GM12878 (cell line): ENCODE results near the gene SLC12A7. TPM values are rescaled to one million over a fixed set of nuclear protein-coding genes. Genes with fewer than 3 reads are reported as not detected.

Experiments
- ASH2L ChIP-seq: fragments of 300-600, 200-600 bp; sonication (generic); IDR thresholded peaks from 2 replicates; pipeline ENCODE4 v1.6.1; 2017; ENCODE audit warnings: low read depth, mild to moderate bottlenecking, borderline replicate concordance
- ATF7 ChIP-seq: fragments of 450-650 bp; IDR thresholded peaks from 2 replicates; pipeline ENCODE4 v1.6.1; 2016; ENCODE audit warnings: low read depth, mild to moderate bottlenecking
- E2F4 ChIP-seq: IDR thresholded peaks from 2 replicates; pipeline ENCODE4 v1.6.1; 2012; ENCODE audit warnings: low read depth, low read length, improper control_type of control experiment
- ESRRA ChIP-seq: IDR thresholded peaks from 2 replicates; pipeline ENCODE4 v1.6.1; 2012; ENCODE audit warnings: mild to moderate bottlenecking, low read length, improper control_type of control experiment
- FOS ChIP-seq: IDR thresholded peaks from 3 replicates; pipeline ENCODE4 v1.6.1; 2011; ENCODE audit warnings: borderline replicate concordance; ENCODE audit not compliant: insufficient read length; ENCODE audit errors: extremely low read depth
- GATAD2B ChIP-seq: fragments of 450-650 bp; conservative IDR thresholded peaks from 2 replicates; pipeline ENCODE4 v1.6.1; 2017; ENCODE audit warnings: low read depth, mild to moderate bottlenecking, moderate library complexity
- HDGF ChIP-seq: fragments of 450-650 bp; IDR thresholded peaks from 2 replicates; pipeline ENCODE4 v1.6.1; 2016; ENCODE audit warnings: antibody characterized with exemption
- IRF5 ChIP-seq: fragments of 450-650 bp; IDR thresholded peaks from 2 replicates; pipeline ENCODE4 v1.6.1; 2017; ENCODE audit warnings: borderline replicate concordance
- KDM1A ChIP-seq: fragments of 200-600 bp; sonication (generic); IDR thresholded peaks from 2 replicates; pipeline ENCODE4 v1.6.1; 2016; ENCODE audit warnings: borderline replicate concordance
- NFXL1 ChIP-seq: fragments of 450-650 bp; IDR thresholded peaks from 2 replicates; pipeline ENCODE4 v1.6.1; 2017; ENCODE audit warnings: antibody characterized with exemption, mild to moderate bottlenecking, borderline replicate concordance
- NFYB ChIP-seq: IDR thresholded peaks from 2 replicates; pipeline ENCODE4 v1.6.1; 2011; ENCODE audit warnings: low read depth, mild to moderate bottlenecking, low read length, improper control_type of control experiment, moderate library complexity; ENCODE audit not compliant: insufficient read depth
- NR2C2 ChIP-seq: IDR thresholded peaks from 2 replicates; pipeline ENCODE4 v1.6.1; 2011; ENCODE audit warnings: borderline replicate concordance, low read depth; ENCODE audit not compliant: control insufficient read depth, insufficient read length
- PML ChIP-seq: IDR thresholded peaks from 2 replicates; pipeline ENCODE4 v1.6.1; 2012; ENCODE audit warnings: low read length, inconsistent platforms
- RAD51 ChIP-seq: fragments of 450-650 bp; IDR thresholded peaks from 2 replicates; pipeline ENCODE4 v1.6.1; 2016; ENCODE audit warnings: moderate library complexity, mild to moderate bottlenecking, inconsistent platforms
- RB1 ChIP-seq: fragments of 450-650 bp; formaldehyde crosslinking; IDR thresholded peaks from 2 replicates; pipeline ENCODE4 v1.6.1; 2017; ENCODE audit warnings: mild to moderate bottlenecking, borderline replicate concordance
- RCOR1 ChIP-seq: conservative IDR thresholded peaks from 2 replicates; pipeline ENCODE4 v1.6.1; 2012; ENCODE audit warnings: low read depth, low read length, improper control_type of control experiment
- RUNX3 ChIP-seq: IDR thresholded peaks from 2 replicates; pipeline ENCODE4 v1.6.1; 2012; ENCODE audit warnings: low read length, inconsistent platforms
- SPI1 ChIP-seq: IDR thresholded peaks from 2 replicates; pipeline ENCODE4 v1.6.1; 2011; ENCODE audit warnings: low read depth, mild to moderate bottlenecking, low read length, moderate library complexity, borderline replicate concordance; ENCODE audit not compliant: insufficient read depth
- SUZ12 ChIP-seq: fragments of 200-600 bp; sonication (generic); IDR thresholded peaks from one replicate; pipeline ENCODE4 v1.6.1; 2018; ENCODE audit warnings: antibody characterized with exemption, mild to moderate bottlenecking; ENCODE audit not compliant: unreplicated experiment
- TBL1XR1 ChIP-seq: IDR thresholded peaks from 2 replicates; pipeline ENCODE4 v1.6.1; 2012; ENCODE audit warnings: low read depth, low read length, improper control_type of control experiment
- YBX1 ChIP-seq: fragments of 450-650 bp; IDR thresholded peaks from 2 replicates; pipeline ENCODE4 v1.6.1; 2016; ENCODE audit warnings: antibody characterized with exemption
- ZBTB11 ChIP-seq: fragments of 450-650 bp; formaldehyde crosslinking; IDR thresholded peaks from 2 replicates; pipeline ENCODE4 v1.5.0; 2022; ENCODE audit warnings: mild to moderate bottlenecking, missing genetic modification characterization
- polyA plus RNA-seq, 11 experiments: library from polyadenylated mRNA; depleted of rRNA in 4 of 11; unstranded in 6 of 11; stranded (reverse) in 5 of 11; fragments of >200 nt; fragmentation: Nextera tagmentation in 4 of 11; fragmentation: Illumina TruSeq in 1 of 11; extraction: Ambion mirVana in 4 of 11; extraction: Trizol in 1 of 11; gene quantifications; 1 replicate in 1 of 11; 2 replicates in 10 of 11; pipeline versions ENCODE4 v1.2.1 to v1.2.3, GENCODE V29; 2011 to 2016; ENCODE audit warnings: inconsistent platforms in 2 of 11, missing spikeins in 2 of 11, low read depth in 1 of 11
- total RNA-seq, 4 experiments: library from RNA; depleted of rRNA in 3 of 4; stranded (reverse); fragments of >200 nt in 3 of 4; fragmentation: Illumina TruSeq in 1 of 4; extraction: Trizol in 1 of 4; gene quantifications; 2 replicates each; pipeline versions ENCODE4 v1.2.1 to v1.2.3, GENCODE V29; 2013 to 2021
- TF ChIP-seq, protein P1 (sequence below): IDR thresholded peaks from 2 replicates; pipeline ENCODE4 v1.6.1; 2011; ENCODE audit warnings: borderline replicate concordance, low read depth, mild to moderate bottlenecking, moderate library complexity, low read length; ENCODE audit not compliant: insufficient read depth, poor library complexity, severe bottlenecking
- TF ChIP-seq, protein P2 (sequence below): IDR thresholded peaks from 2 replicates; pipeline ENCODE4 v1.6.1; 2012; ENCODE audit warnings: low read depth, low read length, improper control_type of control experiment

Gene SLC12A7
- total and polyA plus RNA-seq, 10 of the 15 experiments (the other 5 are each of a cell fraction or from before 2014, with no cell fraction given), result 0.10 to 10.0 (median 2.9) TPM

GRCh38 chr5:1140171-1140817, 28.4 kb upstream of the SLC12A7 start (continued):
- TF ChIP-seq NFYB (no peak), SUZ12 (no peak), HDGF (0 out of 2 replicates have a peak, but pooled peaks have one; percentile 32), IRF5 (no peak), ZBTB11 (CRISPR knock-in tag) (no peak), RB1 (no peak), RUNX3 (no peak), NFXL1 (peak; percentile 98), ASH2L (no peak), PML (no peak), FOS (no peak), RAD51 (no peak), E2F4 (no peak), GATAD2B (0 out of 2 replicates have a peak, but pooled peaks have one; percentile 45), SPI1 (no peak), ESRRA (no peak), ATF7 (no peak), KDM1A (no peak), YBX1 (no peak), RCOR1 (no peak), NR2C2 (no peak), TBL1XR1 (no peak)
- TF ChIP-seq, protein P1, sequence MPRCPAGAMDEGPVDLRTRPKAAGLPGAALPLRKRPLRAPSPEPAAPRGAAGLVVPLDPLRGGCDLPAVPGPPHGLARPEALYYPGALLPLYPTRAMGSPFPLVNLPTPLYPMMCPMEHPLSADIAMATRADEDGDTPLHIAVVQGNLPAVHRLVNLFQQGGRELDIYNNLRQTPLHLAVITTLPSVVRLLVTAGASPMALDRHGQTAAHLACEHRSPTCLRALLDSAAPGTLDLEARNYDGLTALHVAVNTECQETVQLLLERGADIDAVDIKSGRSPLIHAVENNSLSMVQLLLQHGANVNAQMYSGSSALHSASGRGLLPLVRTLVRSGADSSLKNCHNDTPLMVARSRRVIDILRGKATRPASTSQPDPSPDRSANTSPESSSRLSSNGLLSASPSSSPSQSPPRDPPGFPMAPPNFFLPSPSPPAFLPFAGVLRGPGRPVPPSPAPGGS, result no peak
- TF ChIP-seq, protein P2, sequence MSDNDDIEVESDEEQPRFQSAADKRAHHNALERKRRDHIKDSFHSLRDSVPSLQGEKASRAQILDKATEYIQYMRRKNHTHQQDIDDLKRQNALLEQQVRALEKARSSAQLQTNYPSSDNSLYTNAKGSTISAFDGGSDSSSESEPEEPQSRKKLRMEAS, result no peak
